ENCODE data around the gene PLCG1. TPM values are rescaled to one million over a fixed set of nuclear protein-coding genes. Genes with fewer than 3 reads are reported as not detected.
"Not testable (repeated sequence)": the region's sequence is repeated elsewhere in the genome, so short reads cannot be mapped to it uniquely, and the experiment has no call there.

Gene PLCG1
- total RNA-seq, 2 experiments from 2014 or later: 185 to 230 TPM

GRCh38 chr20:41124451-41125094 lies 12.8 kb upstream of the PLCG1 start:
- peaks cover 45% of the 10 kb centered on the region for H3K36me3 Mint-ChIP-seq (ENCODE audit: low read depth)
- no peak for ATAC-seq
- H3K4me1 Mint-ChIP-seq: peaks cover 6% of the 10 kb centered on the region
- no peak overlapping the region for H3K27ac Mint-ChIP-seq
- no peaks in the 10 kb centered on the region for H3K27me3 Mint-ChIP-seq
- no peak overlapping the region for H3K4me3 Mint-ChIP-seq
- no peaks in the 10 kb centered on the region for H3K9me3 Mint-ChIP-seq (ENCODE audit: low read depth)
- POLR2A ChIA-PET: no interaction called here
- no peak for DNase-seq
- CTCF ChIA-PET: interaction anchor here (0.8 to 2.0 kb wide), 2 partner anchors 30 to 215 kb away, joined by 3 to 7 read pairs; partner anchors contain the start of gene LPIN3
- intact Hi-C loops (cut with DNase I, micrococcal nuclease): no loop called here

GRCh38 chr20:41125530-41126457 lies 11.5 kb upstream of the PLCG1 start:
- intact Hi-C loops (cut with DNase I, micrococcal nuclease): no loop called here
- no peaks in the 10 kb centered on the region for H3K9me3 Mint-ChIP-seq (ENCODE audit: low read depth)
- H3K36me3 Mint-ChIP-seq (ENCODE audit: low read depth): peaks cover 42% of the 10 kb centered on the region
- DNase-seq (no peak), ATAC-seq (peak; percentile 12)
- POLR2A ChIA-PET: no interaction called here
- peak overlapping the region; percentile 0 for H3K27ac Mint-ChIP-seq
- CTCF ChIA-PET: interaction anchor here (0.6 to 2.0 kb wide), 3 partner anchors 12 to 214 kb away, joined by 4 to 7 read pairs (median 5); partner anchors contain the start of gene LPIN3
- no peaks in the 10 kb centered on the region for H3K27me3 Mint-ChIP-seq
- no peak overlapping the region for H3K4me3 Mint-ChIP-seq
- peaks cover 8% of the 10 kb centered on the region for H3K4me1 Mint-ChIP-seq

- intact Hi-C loops (cut with DNase I, micrococcal nuclease): no loop called here
- POLR2A ChIA-PET: interaction anchor here (0.6 kb wide), 1 partner anchor 23 kb away, joined by 3 read pairs; no protein-coding TSS in a partner anchor
- peak overlapping the region; percentile 0 for H3K27ac Mint-ChIP-seq
Observed at GRCh38 chr20:41126719-41127118, 10.6 kb upstream of the PLCG1 start.

GRCh38 chr20:41128317-41128716 lies 9.0 kb upstream of the PLCG1 start:
- H3K9me3 Mint-ChIP-seq (ENCODE audit: low read depth); ATAC-seq; H3K27ac Mint-ChIP-seq; H3K27me3 Mint-ChIP-seq; CTCF ChIA-PET; intact Hi-C loops (cut with DNase I, micrococcal nuclease); H3K4me3 Mint-ChIP-seq; POLR2A ChIA-PET; DNase-seq: not testable (repeated sequence)
- Mint-ChIP-seq H3K4me1 (peaks cover 16% of the 10 kb centered on the region), H3K36me3 (ENCODE audit: low read depth) (peaks cover 27% of the 10 kb centered on the region)

More at GRCh38 chr20:41126719-41127118, 10.6 kb upstream of the PLCG1 start:
- ATAC-seq (no peak), DNase-seq (no peak)
- H3K4me1 Mint-ChIP-seq: peaks cover 9% of the 10 kb centered on the region
- no peak overlapping the region for H3K4me3 Mint-ChIP-seq
- CTCF ChIA-PET: interaction anchor here (0.6 kb wide), 1 partner anchor 13 kb away, joined by 5 read pairs; no protein-coding TSS in a partner anchor
- H3K36me3 Mint-ChIP-seq (ENCODE audit: low read depth): peaks cover 34% of the 10 kb centered on the region
- H3K27me3 Mint-ChIP-seq: no peaks in the 10 kb centered on the region
- no peaks in the 10 kb centered on the region for H3K9me3 Mint-ChIP-seq (ENCODE audit: low read depth)

- ChIA-PET CTCF (no interaction called here), POLR2A (no interaction called here)
- H3K27me3 Mint-ChIP-seq: no peaks in the 10 kb centered on the region
- no peaks in the 10 kb centered on the region for H3K9me3 Mint-ChIP-seq (ENCODE audit: low read depth)
- H3K4me3 Mint-ChIP-seq: peak overlapping the region; percentile 22
- H3K4me1 Mint-ChIP-seq: peaks cover 49% of the 10 kb centered on the region
- intact Hi-C loops (cut with DNase I, micrococcal nuclease): loop anchor here in 1 of 2 experiments (10.0 kb wide), 1 partner anchor 483 kb away; the partner anchor contains the start of gene CHD6
- peak overlapping the region; percentile 86 for H3K27ac Mint-ChIP-seq
- DNase-seq: peak; percentile 53
- peaks cover 5% of the 10 kb centered on the region for H3K36me3 Mint-ChIP-seq (ENCODE audit: low read depth)
- peak; percentile 56 for ATAC-seq
Observed at GRCh38 chr20:41131594-41132387, 5.6 kb upstream of the PLCG1 start.

GRCh38 chr20:41132388-41132775 lies 5.0 kb upstream of the PLCG1 start:
- H3K4me1 Mint-ChIP-seq: peaks cover 49% of the 10 kb centered on the region
- DNase-seq; H3K4me3 Mint-ChIP-seq; H3K36me3 Mint-ChIP-seq (ENCODE audit: low read depth); H3K9me3 Mint-ChIP-seq (ENCODE audit: low read depth); H3K27me3 Mint-ChIP-seq; ATAC-seq: not testable (repeated sequence)
- intact Hi-C loops (cut with DNase I, micrococcal nuclease): loop anchor here in 1 of 2 experiments (10.0 kb wide), 1 partner anchor 482 kb away; the partner anchor contains the start of gene CHD6
- POLR2A ChIA-PET: interaction anchor here (0.7 kb wide), 1 partner anchor 101 kb away, joined by 3 read pairs; no protein-coding TSS in a partner anchor
- H3K27ac Mint-ChIP-seq: peak overlapping the region; percentile 86
- CTCF ChIA-PET: interaction anchor here (0.7 to 1.3 kb wide), 3 partner anchors 10 to 142 kb away, joined by 3 read pairs; no protein-coding TSS in a partner anchor

- POLR2A ChIA-PET: no interaction called here
- Mint-ChIP-seq H3K27me3 (no peaks in the 10 kb centered on the region), H3K27ac (peak overlapping the region; percentile 86), H3K9me3 (ENCODE audit: low read depth) (no peaks in the 10 kb centered on the region), H3K36me3 (ENCODE audit: low read depth) (peaks cover 10% of the 10 kb centered on the region), H3K4me3 (no peak overlapping the region), H3K4me1 (peaks cover 49% of the 10 kb centered on the region)
- CTCF ChIA-PET: interaction anchor here (0.5 to 3.5 kb wide), 18 partner anchors 11 to 594 kb away, joined by 3 to 31 read pairs (median 5); partner anchors contain the start of gene LPIN3
- intact Hi-C loops (cut with DNase I, micrococcal nuclease): loop anchor here in 1 of 2 experiments (10.0 kb wide), 1 partner anchor 481 kb away; the partner anchor contains the start of gene CHD6
- ATAC-seq (peak; percentile 25), DNase-seq (peak; percentile 89)
Observed at GRCh38 chr20:41133709-41134361, 3.5 kb upstream of the PLCG1 start.

- no peak for ATAC-seq
- no peaks in the 10 kb centered on the region for H3K9me3 Mint-ChIP-seq (ENCODE audit: low read depth)
- H3K4me3 Mint-ChIP-seq: no peak overlapping the region
- H3K4me1 Mint-ChIP-seq: peaks cover 53% of the 10 kb centered on the region
- H3K27me3 Mint-ChIP-seq: no peaks in the 10 kb centered on the region
- no peak for DNase-seq
- intact Hi-C loops (cut with DNase I, micrococcal nuclease): loop anchor here (1.0 to 10.0 kb wide), 5 partner anchors 38 to 480 kb away; partner anchors contain the start of genes CHD6 (in 1 of the 2), LPIN3 (in 1 of the 2) and TOP1 (in 1 of the 2)
- H3K36me3 Mint-ChIP-seq (ENCODE audit: low read depth): peaks cover 13% of the 10 kb centered on the region
- POLR2A ChIA-PET: interaction anchor here (0.6 to 0.7 kb wide), 2 partner anchors 10 to 23 kb away, joined by 3 to 6 read pairs; no protein-coding TSS in a partner anchor
- CTCF ChIA-PET: interaction anchor here (0.5 to 3.5 kb wide), 31 partner anchors 10 to 276 kb away, joined by 3 to 31 read pairs (median 5); partner anchors contain the start of gene LPIN3
- peak overlapping the region; percentile 86 for H3K27ac Mint-ChIP-seq
Observed at GRCh38 chr20:41134362-41135186, 2.8 kb upstream of the PLCG1 start.

GRCh38 chr20:41135187-41135887 lies 2.0 kb upstream of the PLCG1 start:
- Mint-ChIP-seq H3K4me3 (peak overlapping the region; percentile 73), H3K27me3 (no peaks in the 10 kb centered on the region)

More at GRCh38 chr20:41135187-41135887, 2.0 kb upstream of the PLCG1 start:
- Mint-ChIP-seq H3K4me1 (peaks cover 61% of the 10 kb centered on the region), H3K9me3 (ENCODE audit: low read depth) (no peaks in the 10 kb centered on the region), H3K27ac (peak overlapping the region; percentile 37), H3K36me3 (ENCODE audit: low read depth) (peaks cover 18% of the 10 kb centered on the region)
- intact Hi-C loops (cut with DNase I, micrococcal nuclease): loop anchor here (1.0 to 10.0 kb wide), 5 partner anchors 37 to 479 kb away; partner anchors contain the start of genes CHD6 (in 1 of the 2), LPIN3 (in 1 of the 2) and TOP1 (in 1 of the 2)
- ChIA-PET CTCF (interaction anchor here (0.8 to 3.5 kb wide), 32 partner anchors 10 to 275 kb away, joined by 3 to 31 read pairs (median 4); partner anchors contain the start of gene LPIN3), POLR2A (interaction anchor here (0.6 to 0.7 kb wide), 3 partner anchors 9 to 22 kb away, joined by 3 to 6 read pairs (median 3); no protein-coding TSS in a partner anchor)
- DNase-seq (peak; percentile 81), ATAC-seq (no peak)

All from activated CD4-positive, alpha-beta T cell treated with anti-CD3 and anti-CD28 coated beads for 36 hours (primary cell).